HUES6 (cell line): ENCODE data around the gene COMMD7.

ENCODE experiments used
- H3K27ac ChIP-seq: 2 replicates; pipeline ENCODE4 v1.7.0; 2013; ENCODE audit warnings: low read depth, mild to moderate bottlenecking, low read length, inconsistent platforms
- H3K27me3 ChIP-seq: 2 replicates; pipeline ENCODE4 v1.6.1; 2013; ENCODE audit warnings: low read length; ENCODE audit not compliant: control insufficient read depth, insufficient read depth
- H3K36me3 ChIP-seq: 2 replicates; pipeline ENCODE4 v1.6.1; 2013; ENCODE audit warnings: low read length; ENCODE audit not compliant: control insufficient read depth, insufficient read depth
- H3K4me1 ChIP-seq: 2 replicates; pipeline ENCODE4 v1.6.1; 2013; ENCODE audit warnings: low read length; ENCODE audit not compliant: control insufficient read depth, insufficient read depth
- H3K4me3 ChIP-seq: 2 replicates; pipeline ENCODE4 v1.5.1; 2013; ENCODE audit warnings: low read depth, low read length
- H3K9ac ChIP-seq: one replicate; pipeline ENCODE4 v1.6.1; 2013; ENCODE audit warnings: mild to moderate bottlenecking, low read length
- H3K9me3 ChIP-seq: 2 replicates; pipeline ENCODE4 v1.6.1; 2013; ENCODE audit warnings: low read depth, low read length; ENCODE audit not compliant: control insufficient read depth, insufficient read depth

Gene COMMD7

DNA sequence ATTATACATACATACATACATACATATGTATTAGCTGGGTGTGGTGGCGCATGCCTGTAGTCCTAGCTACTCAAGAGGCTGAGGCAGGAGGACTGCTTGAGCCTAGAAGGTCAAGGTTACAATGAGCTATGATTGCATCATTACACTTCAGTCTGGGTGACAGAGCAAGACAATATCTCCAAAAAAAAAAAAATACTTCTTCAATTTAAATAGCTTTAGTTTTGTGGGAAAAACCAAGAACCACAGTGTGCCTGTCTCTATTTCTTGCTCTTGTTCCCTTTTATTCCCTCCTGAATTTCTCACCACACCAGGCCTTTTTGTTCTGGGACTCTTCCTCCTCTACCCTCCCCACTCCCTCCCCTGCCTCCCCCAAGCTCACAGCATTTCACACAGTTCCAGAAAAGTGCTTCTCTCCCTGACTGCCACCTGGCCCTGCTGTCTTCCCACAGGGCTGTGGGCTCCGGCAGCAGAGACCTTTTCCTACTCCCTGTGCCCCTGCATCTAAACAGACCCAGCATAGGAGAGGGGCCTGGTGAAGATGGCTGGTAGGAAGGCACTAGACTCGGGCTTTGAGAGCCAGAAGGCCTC lies 70.8 kb downstream of the COMMD7 start:
- Histone ChIP-seq H3K27me3 (no peaks in the 10 kb centered on the region), H3K4me3 (no peak overlapping the region), H3K27ac (no peak overlapping the region), H3K9ac (no peak overlapping the region), H3K36me3 (no peaks in the 10 kb centered on the region), H3K4me1 (peaks cover 34% of the 10 kb centered on the region), H3K9me3 (no peaks in the 10 kb centered on the region)

DNA sequence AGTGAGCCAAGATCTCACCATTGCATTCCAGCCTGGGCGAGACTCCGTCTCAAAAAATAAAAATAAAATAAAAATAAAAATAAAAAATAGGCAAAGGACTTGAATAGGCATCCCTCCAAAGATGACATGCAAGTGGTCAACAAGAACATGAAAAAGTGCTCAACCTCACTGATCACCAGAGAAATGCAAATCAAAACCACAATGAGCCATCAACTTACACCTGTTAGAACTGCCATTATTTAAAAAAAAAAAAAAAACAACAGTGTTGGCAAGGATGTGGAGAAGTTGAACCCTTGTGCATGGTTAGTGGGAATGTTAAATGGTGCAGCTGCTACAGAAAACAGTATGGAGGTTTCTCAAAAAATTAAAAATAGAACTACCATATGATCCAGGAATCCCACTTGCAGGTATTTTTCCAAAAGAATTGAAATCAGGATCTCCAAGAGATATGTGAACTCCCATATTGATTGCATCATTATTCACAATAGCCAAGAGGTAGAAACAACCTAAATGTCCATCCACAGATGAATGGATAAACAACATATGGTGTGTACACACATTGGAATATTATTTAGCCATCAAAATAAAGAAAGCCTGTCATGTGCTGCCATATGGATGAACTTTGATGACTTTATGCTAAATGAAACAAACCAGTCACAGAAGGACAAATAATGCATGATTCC lies 72.4 kb downstream of the COMMD7 start:
- no peak overlapping the region for H3K9ac ChIP-seq
- no peaks in the 10 kb centered on the region for H3K36me3 ChIP-seq
- H3K9me3 ChIP-seq = no peaks in the 10 kb centered on the region
- H3K4me1 ChIP-seq = peaks cover 38% of the 10 kb centered on the region
- no peaks in the 10 kb centered on the region for H3K27me3 ChIP-seq
- no peak overlapping the region for H3K4me3 ChIP-seq
- no peak overlapping the region for H3K27ac ChIP-seq

DNA sequence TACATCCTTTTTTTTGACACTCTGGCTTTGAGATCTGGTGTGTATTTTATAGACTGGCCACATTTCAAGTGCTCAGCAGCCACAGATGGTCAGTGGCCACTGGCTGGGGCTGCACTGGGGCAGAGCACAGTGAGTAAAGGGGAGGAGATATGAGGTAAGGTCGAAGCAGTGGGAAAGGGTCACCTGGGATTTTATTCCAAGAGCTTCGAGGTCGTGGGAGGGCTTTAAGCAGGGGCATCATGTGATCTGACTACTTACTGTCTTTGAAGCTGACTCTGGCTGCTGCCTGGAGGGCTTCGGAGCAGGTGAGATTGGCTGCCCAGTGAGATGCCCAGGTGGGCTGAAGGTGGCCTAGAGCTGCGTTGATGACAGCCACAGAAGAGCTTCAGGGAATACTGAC lies 76.2 kb downstream of the COMMD7 start:
- Histone ChIP-seq H3K27ac (no peak overlapping the region), H3K9ac (no peak overlapping the region), H3K27me3 (no peaks in the 10 kb centered on the region), H3K36me3 (no peaks in the 10 kb centered on the region), H3K4me1 (peaks cover 5% of the 10 kb centered on the region; the same call in 1 of the 2 replicates), H3K4me3 (no peak overlapping the region), H3K9me3 (no peaks in the 10 kb centered on the region)

DNA sequence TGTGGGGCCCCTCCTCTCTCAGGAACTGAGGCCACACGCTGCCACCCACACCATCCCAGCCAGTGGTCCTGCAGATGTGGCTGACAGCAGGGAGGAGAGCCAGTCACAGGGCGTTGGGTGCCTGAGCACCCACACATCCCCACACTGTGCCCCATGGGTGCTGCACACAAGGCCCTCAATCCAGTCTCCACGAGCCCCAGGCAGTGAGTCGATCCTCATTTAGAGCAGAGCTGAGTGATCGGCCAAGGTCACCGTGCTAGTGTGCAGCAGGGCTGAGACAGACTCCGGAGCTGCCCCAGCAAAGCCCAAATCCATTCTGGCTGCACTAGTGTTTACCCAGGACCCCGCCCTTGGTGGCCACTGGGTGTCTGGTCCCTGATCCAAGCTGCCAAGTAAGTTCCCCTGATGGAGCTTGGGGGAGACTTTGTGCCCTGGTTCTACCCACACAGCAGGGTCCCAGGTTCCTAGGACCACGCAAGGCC lies 78.5 kb downstream of the COMMD7 start:
- no peaks in the 10 kb centered on the region for H3K27me3 ChIP-seq
- peaks cover 3% of the 10 kb centered on the region for H3K9me3 ChIP-seq
- no peaks in the 10 kb centered on the region for H3K36me3 ChIP-seq
- H3K4me1 ChIP-seq = peaks cover 5% of the 10 kb centered on the region; the same call in 1 of the 2 replicates
- H3K4me3 ChIP-seq = no peak overlapping the region
- H3K27ac ChIP-seq = no peak overlapping the region
- no peak overlapping the region for H3K9ac ChIP-seq

DNA sequence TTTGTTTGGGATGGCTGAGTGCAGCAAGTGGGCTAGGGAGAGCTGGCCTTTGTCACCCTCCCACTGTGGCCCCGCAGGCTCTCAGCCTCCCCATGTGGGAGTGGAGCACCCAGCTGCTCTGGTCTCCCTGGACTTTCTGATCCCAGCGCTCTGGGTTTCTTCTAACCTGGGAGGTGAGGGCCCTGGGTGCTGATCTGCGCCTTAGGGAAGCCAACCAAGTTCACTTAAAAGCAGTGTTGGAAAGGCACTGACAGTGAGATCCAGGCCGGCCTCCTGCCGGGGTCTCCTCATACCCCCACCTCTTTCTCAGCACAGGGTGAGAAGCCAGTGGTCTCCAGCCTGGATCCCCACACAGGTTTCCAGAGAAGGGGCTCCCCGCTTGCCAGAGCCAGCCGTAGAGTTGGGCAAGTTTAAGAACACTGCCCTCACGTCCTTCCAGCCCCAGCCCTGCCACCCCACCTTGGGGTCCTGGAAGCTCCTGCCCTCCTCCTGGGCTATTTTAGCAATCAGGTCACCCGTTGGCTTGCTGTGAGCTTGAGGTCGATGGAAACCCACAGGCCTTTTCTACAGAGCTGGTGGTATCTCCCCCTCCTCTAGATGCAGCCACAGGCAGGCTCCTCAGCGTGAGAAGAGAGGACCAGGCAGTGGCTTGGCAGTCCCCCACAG lies 79.1 kb downstream of the COMMD7 start:
- Histone ChIP-seq H3K9ac (no peak overlapping the region), H3K4me3 (no peak overlapping the region), H3K4me1 (peaks cover 5% of the 10 kb centered on the region; the same call in 1 of the 2 replicates), H3K36me3 (no peaks in the 10 kb centered on the region), H3K9me3 (peaks cover 3% of the 10 kb centered on the region), H3K27ac (no peak overlapping the region), H3K27me3 (no peaks in the 10 kb centered on the region)

DNA sequence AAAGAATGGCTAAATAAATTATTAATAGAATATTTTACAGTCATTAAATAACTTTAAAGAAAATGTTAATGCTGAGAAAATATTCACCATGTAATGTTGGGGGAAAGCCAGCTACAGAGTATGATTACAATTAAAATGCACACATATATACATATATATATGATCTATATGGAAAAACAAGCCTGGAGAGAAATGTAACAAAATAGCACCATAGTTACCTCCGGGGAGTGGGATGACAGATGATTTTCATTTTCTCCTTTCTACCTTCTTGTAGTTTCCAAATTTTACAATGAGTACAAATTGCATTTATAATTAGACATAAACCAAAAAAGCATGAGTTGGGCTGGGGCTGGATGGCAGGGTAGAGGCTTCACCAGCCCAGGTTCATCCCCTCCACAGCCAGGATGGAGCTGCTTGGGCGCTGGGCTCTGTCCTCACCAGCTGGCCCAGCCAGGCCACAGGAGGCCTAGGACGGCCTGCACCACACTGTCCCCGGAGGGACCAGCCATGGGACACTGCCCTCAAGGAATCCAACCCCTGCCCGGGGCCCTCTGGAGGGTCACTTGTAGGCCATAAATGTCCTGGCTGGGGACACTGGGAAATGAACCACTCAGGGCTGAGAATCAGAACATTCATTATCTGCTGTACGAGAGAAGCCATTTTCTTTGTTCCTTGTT lies 79.8 kb downstream of the COMMD7 start:
- Histone ChIP-seq H3K9me3 (peaks cover 3% of the 10 kb centered on the region), H3K27me3 (no peaks in the 10 kb centered on the region), H3K4me3 (no peak overlapping the region), H3K4me1 (peaks cover 5% of the 10 kb centered on the region; the same call in 1 of the 2 replicates), H3K36me3 (no peaks in the 10 kb centered on the region), H3K9ac (no peak overlapping the region), H3K27ac (no peak overlapping the region)

DNA sequence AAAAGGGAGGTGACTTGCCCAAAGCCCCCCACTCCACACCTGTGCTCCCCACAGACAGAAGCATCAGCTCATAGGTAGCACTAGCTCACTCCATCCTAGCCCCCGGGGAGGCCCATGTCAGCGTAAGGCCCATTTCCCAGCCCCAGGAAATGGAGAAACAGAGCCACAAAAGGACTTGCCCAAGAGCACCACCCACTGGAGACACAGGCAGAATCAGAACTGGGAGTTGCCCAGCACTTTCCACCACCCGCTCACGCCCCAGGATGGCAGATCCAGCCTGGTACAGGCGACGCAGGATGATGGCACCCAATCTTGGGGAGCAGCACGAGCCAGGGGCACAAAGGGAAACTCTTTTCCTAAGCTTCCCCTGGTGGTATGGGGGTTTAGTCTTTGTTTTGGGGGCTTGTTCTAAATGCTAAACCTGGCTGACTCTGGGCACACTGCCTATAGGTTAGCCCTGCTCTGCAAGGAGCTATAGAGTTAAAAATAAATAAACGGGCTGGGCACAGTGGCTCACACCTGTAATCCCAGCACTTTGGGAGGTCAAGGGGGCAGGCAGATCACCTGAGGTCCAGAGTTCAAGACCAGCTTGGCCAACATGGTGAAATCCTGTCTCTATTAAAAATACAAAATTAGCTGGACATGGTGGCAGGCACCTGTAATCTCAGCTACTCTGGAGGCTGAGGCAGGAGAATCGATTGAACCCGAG lies 81.3 kb downstream of the COMMD7 start:
- no peaks in the 10 kb centered on the region for H3K27me3 ChIP-seq
- no peaks in the 10 kb centered on the region for H3K36me3 ChIP-seq
- H3K4me1 ChIP-seq = peaks cover under 1% of the 10 kb centered on the region; the same call in 1 of the 2 replicates
- H3K9me3 ChIP-seq = peaks cover 3% of the 10 kb centered on the region
- no peak overlapping the region for H3K4me3 ChIP-seq
- H3K27ac ChIP-seq = no peak overlapping the region
- H3K9ac ChIP-seq = no peak overlapping the region

- Histone ChIP-seq H3K27me3 (no peaks in the 10 kb centered on the region), H3K4me3 (no peak overlapping the region), H3K36me3 (no peaks in the 10 kb centered on the region), H3K9ac (no peak overlapping the region), H3K27ac (no peak overlapping the region), H3K9me3 (peaks cover 3% of the 10 kb centered on the region), H3K4me1 (no peaks in the 10 kb centered on the region)
These were observed 82.6 kb downstream of the COMMD7 start for GRCh38 chr20:32660661-32661060.

DNA sequence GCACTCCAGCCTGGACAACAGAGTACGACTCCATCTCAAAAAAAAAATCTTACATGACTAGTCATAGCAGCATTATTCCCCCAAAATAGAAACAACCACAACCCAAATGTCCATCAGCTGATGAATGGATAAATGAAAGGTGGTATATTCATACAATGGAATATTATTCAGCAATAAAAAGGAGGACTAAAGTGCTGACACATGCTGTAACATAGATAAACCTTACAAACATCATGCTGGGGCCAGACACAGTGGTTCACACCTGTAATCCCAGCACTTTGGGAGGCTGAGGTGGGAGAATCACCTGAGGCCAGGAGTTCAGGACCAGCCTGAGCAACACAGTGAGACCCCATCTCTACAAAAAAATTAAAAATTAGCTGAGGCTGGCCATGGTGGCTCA lies 86.4 kb downstream of the COMMD7 start:
- Histone ChIP-seq H3K36me3 (no peaks in the 10 kb centered on the region), H3K4me3 (no peak overlapping the region), H3K27me3 (no peaks in the 10 kb centered on the region), H3K9ac (no peak overlapping the region), H3K9me3 (peaks cover 3% of the 10 kb centered on the region), H3K4me1 (peaks cover 4% of the 10 kb centered on the region; the same call in 1 of the 2 replicates), H3K27ac (no peak overlapping the region)

DNA sequence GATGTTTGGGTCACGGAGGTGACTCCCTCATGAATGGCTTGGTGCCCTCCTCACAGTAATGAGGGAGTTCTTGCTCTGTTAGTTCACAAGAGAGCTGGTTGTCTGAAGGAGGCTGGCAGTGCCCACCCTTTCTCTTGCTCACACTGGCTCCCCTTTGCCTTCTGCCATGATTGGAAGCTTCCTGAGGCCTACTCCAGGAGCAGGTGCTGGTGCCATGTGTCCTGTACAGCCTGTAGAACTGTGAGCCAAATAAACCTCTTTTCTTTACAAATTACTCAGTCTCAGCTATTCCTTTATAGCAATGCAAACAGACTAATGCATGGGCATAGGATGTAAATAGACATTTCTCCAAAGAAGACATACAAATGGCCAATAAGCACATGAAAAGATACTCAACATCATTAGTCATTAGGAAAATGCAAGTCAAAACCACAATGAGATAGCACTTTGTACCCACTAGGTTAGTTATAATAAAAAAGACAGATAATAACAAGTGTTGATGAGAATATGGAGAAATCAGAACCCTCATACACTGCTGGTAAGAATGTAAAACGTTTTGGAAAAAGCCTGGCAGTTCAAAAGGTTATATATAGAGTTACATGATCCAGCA lies 87.3 kb downstream of the COMMD7 start:
- H3K4me1 ChIP-seq = peaks cover 9% of the 10 kb centered on the region; the same call in 1 of the 2 replicates
- no peaks in the 10 kb centered on the region for H3K36me3 ChIP-seq
- no peak overlapping the region for H3K4me3 ChIP-seq
- no peak overlapping the region for H3K9ac ChIP-seq
- no peak overlapping the region for H3K27ac ChIP-seq
- H3K9me3 ChIP-seq = peaks cover 3% of the 10 kb centered on the region
- no peaks in the 10 kb centered on the region for H3K27me3 ChIP-seq
